Neural progenitor cell (in vitro differentiated cells): ENCODE measurements around the gene GABBR2. TPM values are rescaled to one million over a fixed set of nuclear protein-coding genes. Genes with fewer than 3 reads are reported as not detected.

ENCODE experiments used
- DNase-seq: peaks from one replicate; pipeline ENCODE4 v3.0.0-alpha.2; 2016; ENCODE audit warnings: low spot score
- H2AFZ ChIP-seq: fragments of 200-600 bp; sonication (generic); replicated peaks from 2 replicates; pipeline ENCODE4 v1.6.1; 2016; ENCODE audit warnings: antibody characterized with exemption
- H3F3A ChIP-seq: fragments of 200-600 bp; sonication (generic); 2 replicates; pipeline ENCODE4 v1.6.1; 2016; ENCODE audit warnings: antibody characterized with exemption, low read depth
- H3K27ac ChIP-seq: fragments of 200-600 bp; sonication (generic); 2 replicates; pipeline ENCODE4 v1.5.1; 2016; ENCODE audit warnings: mild to moderate bottlenecking
- H3K27me3 ChIP-seq: fragments of 200-600 bp; sonication (generic); 2 replicates; pipeline ENCODE4 v1.6.1; 2016; ENCODE audit warnings: mild to moderate bottlenecking, moderate library complexity
- H3K36me3 ChIP-seq: fragments of 200-600 bp; sonication (generic); 2 replicates; pipeline ENCODE4 v1.5.1; 2016
- H3K4me1 ChIP-seq: fragments of 200-600 bp; sonication (generic); 2 replicates; pipeline ENCODE4 v1.6.1; 2016; ENCODE audit warnings: mixed run types
- H3K4me2 ChIP-seq: fragments of 200-600 bp; sonication (generic); 2 replicates; pipeline ENCODE4 v1.6.1; 2016
- H3K4me3 ChIP-seq: fragments of 200-600 bp; sonication (generic); 2 replicates; pipeline ENCODE4 v1.5.1; 2016
- H3K79me2 ChIP-seq: fragments of 200-600 bp; sonication (generic); 2 replicates; pipeline ENCODE4 v1.6.1; 2016; ENCODE audit warnings: low read depth
- H3K9ac ChIP-seq: fragments of 200-600 bp; sonication (generic); 2 replicates; pipeline ENCODE4 v1.6.1; 2016
- H3K9me3 ChIP-seq: fragments of 200-600 bp; sonication (generic); 2 replicates; pipeline ENCODE4 v1.5.1; 2016; ENCODE audit warnings: low read depth
- H4K20me1 ChIP-seq: fragments of 200-600 bp; sonication (generic); 2 replicates; pipeline ENCODE4 v1.6.1; 2016; ENCODE audit warnings: low read depth
- H3K27ac Mint-ChIP-seq: 3 replicates; pipeline ENCODE4 v1.8.0; 2021; ENCODE audit warnings: mixed read lengths
- H3K27me3 Mint-ChIP-seq: 2 replicates; pipeline ENCODE4 v1.8.0; 2022; ENCODE audit warnings: low read depth, mild to moderate bottlenecking, inconsistent platforms, moderate library complexity, mixed read lengths; ENCODE audit not compliant: insufficient read depth
- H3K36me3 Mint-ChIP-seq: 3 replicates; pipeline ENCODE4 v1.8.0; 2021; ENCODE audit warnings: mixed read lengths
- H3K4me1 Mint-ChIP-seq: 3 replicates; pipeline ENCODE4 v1.8.0; 2021; ENCODE audit warnings: mixed read lengths
- H3K4me3 Mint-ChIP-seq: 3 replicates; pipeline ENCODE4 v1.8.0; 2021; ENCODE audit warnings: mild to moderate bottlenecking, moderate library complexity, mixed read lengths
- H3K9me3 Mint-ChIP-seq: 3 replicates; pipeline ENCODE4 v1.8.0; 2020; ENCODE audit warnings: mixed read lengths
- EZH2 ChIP-seq: fragments of 200-600 bp; sonication (generic); IDR thresholded peaks from 2 replicates; pipeline ENCODE4 v1.6.1; 2017; ENCODE audit warnings: antibody characterized with exemption, mild to moderate bottlenecking, moderate library complexity
- EZH2phosphoT487 ChIP-seq: fragments of 200-600 bp; sonication (generic); IDR thresholded peaks from 2 replicates; pipeline ENCODE4 v1.6.1; 2017; ENCODE audit warnings: antibody characterized with exemption
- total RNA-seq: library from RNA; depleted of rRNA; stranded (reverse); fragments of >200 nt; gene quantifications from 2 replicates; pipeline ENCODE4 v1.2.3, GENCODE V29; 2015; ENCODE audit warnings: low replicate concordance
- TF ChIP-seq, protein P1 (sequence below): fragments of 200-600 bp; sonication (generic); IDR thresholded peaks from 2 replicates; pipeline ENCODE4 v1.5.1; 2017; ENCODE audit warnings: antibody characterized with exemption, mild to moderate bottlenecking

GABBR2 gene
- total RNA-seq, 1 donor from 2014 or later = not detected

DNA sequence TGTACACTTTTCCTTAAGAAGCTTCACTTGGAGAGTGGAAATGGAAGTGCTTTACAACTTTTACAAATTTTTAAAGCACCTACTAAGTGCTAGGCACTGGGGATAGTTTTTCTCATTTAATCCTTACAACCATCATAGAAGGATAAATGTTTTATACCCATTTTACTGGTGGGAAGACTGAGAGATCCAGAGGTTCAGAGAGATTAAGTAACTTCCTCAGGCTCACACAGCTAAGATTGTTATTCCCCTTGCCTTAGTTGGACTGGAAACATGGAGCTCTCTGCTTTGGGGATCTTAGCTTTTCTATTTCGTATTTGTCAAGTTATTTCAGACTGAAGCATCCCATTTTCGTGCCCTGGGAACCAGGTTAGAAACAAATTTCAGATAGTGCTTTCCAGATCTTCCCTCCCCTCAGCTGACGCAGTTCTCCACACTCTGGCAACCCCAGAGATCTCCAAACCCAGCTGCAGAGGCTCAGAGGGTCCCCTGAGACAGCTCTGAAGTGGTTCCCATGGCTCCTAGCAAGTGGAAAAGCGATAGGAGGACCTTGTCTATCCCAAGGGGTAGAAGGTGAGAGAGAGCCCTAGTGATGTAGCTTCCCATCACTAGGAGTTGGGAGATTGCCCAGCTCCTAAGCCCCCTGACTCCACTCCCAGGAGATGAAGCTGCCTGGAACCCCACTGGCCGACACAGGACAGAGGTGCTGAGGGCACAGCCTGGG lies 16.2 kb upstream of the GABBR2 start:
- Histone ChIP-seq H3F3A (no peaks in the 10 kb centered on the region), H3K4me3 (no peak overlapping the region), H3K4me2 (no peak overlapping the region), H3K4me1 (no peaks in the 10 kb centered on the region), H3K79me2 (no peaks in the 10 kb centered on the region), H3K9me3 (no peaks in the 10 kb centered on the region), H3K27ac (no peak overlapping the region), H4K20me1 (no peaks in the 10 kb centered on the region), H2AFZ (no peak overlapping the region), H3K9ac (no peak overlapping the region), H3K27me3 (peaks cover 27% of the 10 kb centered on the region), H3K36me3 (no peaks in the 10 kb centered on the region)
- no peaks in the 10 kb centered on the region for H3K36me3 Mint-ChIP-seq
- no peaks in the 10 kb centered on the region for H3K9me3 Mint-ChIP-seq
- H3K4me1 Mint-ChIP-seq = peaks cover 15% of the 10 kb centered on the region
- TF ChIP-seq, protein P1, sequence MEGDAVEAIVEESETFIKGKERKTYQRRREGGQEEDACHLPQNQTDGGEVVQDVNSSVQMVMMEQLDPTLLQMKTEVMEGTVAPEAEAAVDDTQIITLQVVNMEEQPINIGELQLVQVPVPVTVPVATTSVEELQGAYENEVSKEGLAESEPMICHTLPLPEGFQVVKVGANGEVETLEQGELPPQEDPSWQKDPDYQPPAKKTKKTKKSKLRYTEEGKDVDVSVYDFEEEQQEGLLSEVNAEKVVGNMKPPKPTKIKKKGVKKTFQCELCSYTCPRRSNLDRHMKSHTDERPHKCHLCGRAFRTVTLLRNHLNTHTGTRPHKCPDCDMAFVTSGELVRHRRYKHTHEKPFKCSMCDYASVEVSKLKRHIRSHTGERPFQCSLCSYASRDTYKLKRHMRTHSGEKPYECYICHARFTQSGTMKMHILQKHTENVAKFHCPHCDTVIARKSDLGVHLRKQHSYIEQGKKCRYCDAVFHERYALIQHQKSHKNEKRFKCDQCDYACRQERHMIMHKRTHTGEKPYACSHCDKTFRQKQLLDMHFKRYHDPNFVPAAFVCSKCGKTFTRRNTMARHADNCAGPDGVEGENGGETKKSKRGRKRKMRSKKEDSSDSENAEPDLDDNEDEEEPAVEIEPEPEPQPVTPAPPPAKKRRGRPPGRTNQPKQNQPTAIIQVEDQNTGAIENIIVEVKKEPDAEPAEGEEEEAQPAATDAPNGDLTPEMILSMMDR = no peak
- TF ChIP-seq EZH2 (no peak), EZH2phosphoT487 (no peak)
- no peak overlapping the region for H3K27ac Mint-ChIP-seq
- DNase-seq = no peak
- H3K4me3 Mint-ChIP-seq = no peak overlapping the region
- no peaks in the 10 kb centered on the region for H3K27me3 Mint-ChIP-seq

DNA sequence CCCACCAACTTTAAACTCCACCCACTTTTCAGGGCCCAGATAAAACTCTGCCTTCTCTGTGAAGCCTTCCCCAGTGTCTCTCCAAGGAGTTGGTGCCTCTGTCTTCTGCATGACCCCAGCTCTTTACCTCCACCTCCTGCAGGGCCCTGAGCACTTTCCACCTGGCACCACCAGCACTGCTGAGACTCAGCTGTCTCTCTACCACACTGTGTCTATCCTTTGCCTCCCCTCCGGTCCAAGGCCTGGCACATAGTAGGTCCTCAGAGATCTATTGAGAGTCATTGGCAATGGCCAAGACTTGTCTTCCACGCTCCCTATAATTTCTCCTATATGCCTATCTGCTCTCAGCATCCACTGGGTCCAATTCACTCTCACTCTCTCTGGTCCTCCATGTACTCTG lies 12.9 kb upstream of the GABBR2 start:
- no peak for DNase-seq
- Histone ChIP-seq H3K79me2 (no peaks in the 10 kb centered on the region), H3K9me3 (no peaks in the 10 kb centered on the region), H3K4me2 (no peak overlapping the region), H3F3A (no peaks in the 10 kb centered on the region), H4K20me1 (no peaks in the 10 kb centered on the region), H3K4me1 (no peaks in the 10 kb centered on the region), H2AFZ (no peak overlapping the region), H3K36me3 (no peaks in the 10 kb centered on the region), H3K4me3 (no peak overlapping the region), H3K9ac (no peak overlapping the region), H3K27me3 (peaks cover 23% of the 10 kb centered on the region), H3K27ac (no peak overlapping the region)
- H3K27me3 Mint-ChIP-seq = peaks cover 4% of the 10 kb centered on the region
- H3K27ac Mint-ChIP-seq = no peak overlapping the region
- TF ChIP-seq EZH2 (no peak), EZH2phosphoT487 (no peak)
- TF ChIP-seq, protein P1 = no peak
- H3K36me3 Mint-ChIP-seq = no peaks in the 10 kb centered on the region
- H3K9me3 Mint-ChIP-seq = no peaks in the 10 kb centered on the region
- peaks cover 3% of the 10 kb centered on the region for H3K4me1 Mint-ChIP-seq
- H3K4me3 Mint-ChIP-seq = no peak overlapping the region

DNA sequence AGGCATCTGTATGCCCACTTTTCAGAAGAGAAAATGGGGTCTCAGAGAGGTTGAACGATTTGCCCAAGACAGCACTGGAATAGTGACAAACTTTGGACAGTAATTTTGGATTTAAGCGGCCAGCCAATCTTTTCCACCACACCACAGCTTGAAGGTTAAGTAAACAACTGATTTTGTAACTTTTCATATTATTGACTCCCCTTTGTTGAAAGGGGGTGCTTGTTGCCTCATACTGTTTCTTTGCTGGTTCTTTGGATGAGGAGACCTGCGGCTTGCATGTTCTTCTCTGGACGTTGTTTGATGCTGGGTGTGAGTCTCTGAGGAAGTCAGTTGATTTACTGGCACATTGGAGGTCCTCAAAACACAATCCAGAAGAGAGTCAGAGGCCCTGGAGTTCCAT lies 11.7 kb upstream of the GABBR2 start:
- no peak overlapping the region for H3K9ac ChIP-seq
- no peak overlapping the region for H3K4me2 ChIP-seq
- TF ChIP-seq EZH2phosphoT487 (no peak), EZH2 (no peak)
- TF ChIP-seq, protein P1 = no peak
- H3K79me2 ChIP-seq = no peaks in the 10 kb centered on the region
- no peak for DNase-seq
- H3K4me1 ChIP-seq = no peaks in the 10 kb centered on the region
- H3F3A ChIP-seq = no peaks in the 10 kb centered on the region
- Mint-ChIP-seq H3K27me3 (peaks cover 7% of the 10 kb centered on the region), H3K4me3 (no peak overlapping the region), H3K4me1 (no peaks in the 10 kb centered on the region), H3K27ac (no peak overlapping the region), H3K36me3 (no peaks in the 10 kb centered on the region), H3K9me3 (no peaks in the 10 kb centered on the region)
- H4K20me1 ChIP-seq = no peaks in the 10 kb centered on the region
- H3K27me3 ChIP-seq = peaks cover 10% of the 10 kb centered on the region
- no peak overlapping the region for H2AFZ ChIP-seq
- H3K36me3 ChIP-seq = no peaks in the 10 kb centered on the region
- no peak overlapping the region for H3K4me3 ChIP-seq
- no peaks in the 10 kb centered on the region for H3K9me3 ChIP-seq
- no peak overlapping the region for H3K27ac ChIP-seq
